CD4-positive, alpha-beta T cell treated with Interferon gamma for 1 hour (primary cell): ENCODE data around the gene SRP14.

ENCODE experiments used
- DNase-seq: peaks from one replicate; pipeline ENCODE4 v3.0.0-alpha.2; 2020

SRP14 gene

GRCh38 chr15:40067921-40068624, 29.1 kb upstream of the SRP14 start:
- DNase-seq, result no peak

- DNase-seq, result no peak
Measured at GRCh38 chr15:40066589-40066988, 27.6 kb upstream of the SRP14 start.

GRCh38 chr15:40065166-40065565, 26.2 kb upstream of the SRP14 start:
- no peak for DNase-seq

GRCh38 chr15:40064231-40064894, 25.4 kb upstream of the SRP14 start:
- no peak for DNase-seq

GRCh38 chr15:40063563-40064011, 24.6 kb upstream of the SRP14 start:
- no peak for DNase-seq

- DNase-seq, result no peak
Measured at GRCh38 chr15:40062816-40063562, 24.0 kb upstream of the SRP14 start.

- DNase-seq, result no peak
Measured at GRCh38 chr15:40061212-40061901, 22.4 kb upstream of the SRP14 start.

- no peak for DNase-seq
Measured at GRCh38 chr15:40060236-40060961, 21.4 kb upstream of the SRP14 start.

GRCh38 chr15:40059821-40060220, 20.8 kb upstream of the SRP14 start:
- DNase-seq, result no peak

GRCh38 chr15:40058476-40059140, 19.6 kb upstream of the SRP14 start:
- DNase-seq, result no peak

GRCh38 chr15:40055576-40056293, 16.8 kb upstream of the SRP14 start:
- no peak for DNase-seq

- DNase-seq, result peak; percentile 34
Measured at GRCh38 chr15:40054855-40055575, 16.0 kb upstream of the SRP14 start.

- no peak for DNase-seq
Measured at GRCh38 chr15:40054605-40054854, 15.5 kb upstream of the SRP14 start.

GRCh38 chr15:40053831-40054604, 15.0 kb upstream of the SRP14 start:
- no peak for DNase-seq

- no peak for DNase-seq
Measured at GRCh38 chr15:40053079-40053830, 14.3 kb upstream of the SRP14 start.

- DNase-seq, result no peak
Measured at GRCh38 chr15:40052604-40053003, 13.6 kb upstream of the SRP14 start.

- DNase-seq, result no peak
Measured at GRCh38 chr15:40051616-40052415, 12.8 kb upstream of the SRP14 start.

GRCh38 chr15:40050788-40051470, 11.9 kb upstream of the SRP14 start:
- peak; percentile 24 for DNase-seq
